Prostate gland (tissue), 2 donors: Measurements from ENCODE around the gene NR4A3. TPM values are rescaled to one million over a fixed set of nuclear protein-coding genes. Genes with fewer than 3 reads are reported as not detected.

Source experiments
- DNase-seq: peaks from one replicate; pipeline ENCODE4 v3.0.0-alpha.2; 2019; ENCODE audit warnings: low spot score
- H3K27ac ChIP-seq, 2 donors: fragments of 200-600 bp; sonication (generic); 2 replicates each; pipeline ENCODE4 v1.5.1; 2017 to 2019
- H3K27me3 ChIP-seq: fragments of 200-600 bp; sonication (generic); replicated peaks from 2 replicates; pipeline ENCODE4 v1.5.1; 2019; ENCODE audit not compliant: insufficient read depth
- H3K36me3 ChIP-seq, 2 donors: fragments of 200-600 bp; sonication (generic); 1 replicate in 1 of 2; 2 replicates in 1 of 2; pipeline versions ENCODE4 v1.5.1 to v1.8.1; 2017 to 2019
- H3K4me1 ChIP-seq: fragments of 200-600 bp; sonication (generic); replicated peaks from 2 replicates; pipeline ENCODE4 v1.5.1; 2019
- H3K4me3 ChIP-seq, 2 donors: fragments of 200-600 bp; sonication (generic); 2 replicates each; pipeline ENCODE4 v1.5.1; 2017 to 2019
- H3K9me3 ChIP-seq: fragments of 200-600 bp; sonication (generic); 2 replicates; pipeline ENCODE4 v1.5.1; 2017
- CTCF ChIP-seq, 4 experiments: fragments of 200-600 bp in 2 of 4; fragments of 450-650 bp in 2 of 4; sonication (generic) in 2 of 4; IDR thresholded peaks; 1 replicate in 3 of 4; 2 replicates in 1 of 4; pipeline ENCODE4 v1.5.1; 2016 to 2019; ENCODE audit warnings: antibody characterized with exemption in 4 of 4, mild to moderate bottlenecking in 2 of 4, moderate library complexity in 2 of 4
- POLR2A ChIP-seq: fragments of 450-650 bp; IDR thresholded peaks from one replicate; pipeline ENCODE4 v1.6.1; 2016; ENCODE audit warnings: antibody characterized with exemption, mild to moderate bottlenecking
- POLR2AphosphoS5 ChIP-seq: sonication (generic); formaldehyde crosslinking; IDR thresholded peaks from one replicate; pipeline ENCODE4 v1.6.1; 2017; ENCODE audit warnings: antibody characterized with exemption
- WGBS: methylation state at CpG from one replicate; pipeline ENCODE4 v1.1.5; 2018; 5-methylcytosine and 5-hydroxymethylcytosine counted together
- intact Hi-C: fragments of 100-400 bp; cut with DNase I; formaldehyde crosslinking; loops from one replicate; pipeline ENCODE4 v1.14.2; 2022
- total RNA-seq, 2 donors: library from RNA; depleted of rRNA; stranded (reverse); fragments of >200 nt; gene quantifications; one replicate each; pipeline ENCODE4 v1.1.0, GENCODE V29; 2016

The NR4A3 gene
- total RNA-seq, 2 donors from 2014 or later = 0.64 to 1.1 TPM

DNA sequence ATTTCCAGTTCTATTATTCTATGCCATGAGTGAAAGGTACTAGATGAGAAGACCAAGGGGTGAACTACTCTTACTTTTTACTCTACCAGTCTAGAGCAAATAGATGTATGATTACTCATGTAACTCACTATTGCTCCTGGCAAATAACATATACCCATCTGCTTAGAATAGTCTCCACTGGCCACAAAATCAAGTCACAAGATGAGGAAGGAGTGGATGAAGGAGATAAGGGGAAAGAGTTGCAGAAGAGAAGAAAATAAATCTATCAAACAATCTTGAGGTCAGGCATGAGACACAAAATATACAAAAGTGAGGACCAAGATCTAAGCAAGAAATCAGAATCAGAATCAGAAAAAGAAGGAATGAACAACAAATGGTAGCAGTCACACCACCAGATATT lies 13.7 kb upstream of the NR4A3 start:
- Histone ChIP-seq H3K36me3 (no peaks in the 10 kb centered on the region), H3K9me3 (no peaks in the 10 kb centered on the region), H3K27ac (no peak overlapping the region), H3K4me3 (no peak overlapping the region), H3K27me3 (no peaks in the 10 kb centered on the region), H3K4me1 (no peaks in the 10 kb centered on the region)
- TF ChIP-seq POLR2AphosphoS5 (no peak), POLR2A (no peak), CTCF (IDR thresholded peaks at IDR 0.05) (no peak)
- no peak for DNase-seq
- intact Hi-C loops = no loop called here

GRCh38 chr9:99808454-99808853 lies 13.2 kb upstream of the NR4A3 start:
- H3K4me1 ChIP-seq = no peaks in the 10 kb centered on the region
- no peak overlapping the region for H3K4me3 ChIP-seq
- no peaks in the 10 kb centered on the region for H3K36me3 ChIP-seq
- no peak for TF ChIP-seq POLR2AphosphoS5
- no peak for TF ChIP-seq POLR2A
- TF ChIP-seq CTCF (IDR thresholded peaks at IDR 0.05) = no peak
- intact Hi-C loops = no loop called here
- H3K9me3 ChIP-seq = no peaks in the 10 kb centered on the region
- H3K27ac ChIP-seq = no peak overlapping the region
- no peaks in the 10 kb centered on the region for H3K27me3 ChIP-seq
- WGBS = 90% methylated on average over 2 of the region's 2 CpGs
- no peak for DNase-seq

- no peaks in the 10 kb centered on the region for H3K4me1 ChIP-seq
- no peak overlapping the region for H3K27ac ChIP-seq
- H3K36me3 ChIP-seq = no peaks in the 10 kb centered on the region
- no peak overlapping the region for H3K4me3 ChIP-seq
- intact Hi-C loops = no loop called here
- no peaks in the 10 kb centered on the region for H3K9me3 ChIP-seq
- no peaks in the 10 kb centered on the region for H3K27me3 ChIP-seq
- DNase-seq = no peak
- TF ChIP-seq POLR2A (no peak), CTCF (IDR thresholded peaks at IDR 0.05) (no peak), POLR2AphosphoS5 (no peak)
These were observed 11.9 kb upstream of the NR4A3 start for GRCh38 chr9:99809586-99810319.

GRCh38 chr9:99811172-99811571 lies 10.5 kb upstream of the NR4A3 start:
- DNase-seq = no peak
- Histone ChIP-seq H3K4me3 (no peak overlapping the region), H3K4me1 (no peaks in the 10 kb centered on the region), H3K27ac (no peak overlapping the region), H3K9me3 (no peaks in the 10 kb centered on the region), H3K36me3 (no peaks in the 10 kb centered on the region), H3K27me3 (no peaks in the 10 kb centered on the region)
- TF ChIP-seq POLR2A = no peak
- 25% methylated on average over 1 of the region's 1 CpG for WGBS
- intact Hi-C loops = no loop called here

DNA sequence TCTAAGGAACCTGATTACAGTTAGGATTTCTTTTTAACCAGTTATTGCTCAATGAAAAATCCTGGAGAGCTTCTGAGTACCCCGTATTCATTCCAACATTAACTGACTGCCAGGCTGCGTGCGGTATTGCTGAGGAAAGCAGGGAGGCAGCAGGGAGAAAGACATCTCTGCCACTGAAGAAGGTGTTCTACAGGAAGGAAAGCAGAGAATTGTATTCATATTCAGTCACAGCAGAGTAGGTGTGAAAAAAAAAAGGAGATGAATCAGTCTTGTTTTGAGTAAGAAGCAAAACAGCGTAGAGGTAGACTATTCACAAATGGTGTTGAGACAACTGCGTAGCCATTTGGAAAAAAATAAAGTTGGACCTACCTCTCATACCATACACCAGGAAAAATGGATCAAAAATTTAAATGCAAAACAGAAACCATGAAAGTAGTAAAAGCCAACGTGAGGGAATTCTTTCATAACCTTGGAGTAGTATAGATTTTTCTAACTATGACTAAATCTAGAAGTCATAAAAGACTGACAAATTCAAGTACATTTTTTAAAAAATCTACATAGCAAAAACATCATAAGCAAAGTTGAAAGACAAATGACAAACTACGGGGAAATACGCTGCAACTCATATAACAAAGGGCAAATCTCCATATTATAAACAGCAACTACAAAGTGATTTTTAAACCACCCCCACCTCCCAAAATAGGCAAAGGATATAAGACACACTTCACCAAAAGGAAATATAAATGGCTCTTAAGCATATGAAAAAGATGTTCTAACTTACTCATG lies 9.9 kb upstream of the NR4A3 start:
- intact Hi-C loops = no loop called here
- DNase-seq = no peak
- TF ChIP-seq POLR2AphosphoS5 (no peak), POLR2A (no peak), CTCF (IDR thresholded peaks at IDR 0.05) (no peak)

More for the DNA sequence above, 9.9 kb upstream of the NR4A3 start:
- Histone ChIP-seq H3K27ac (no peak overlapping the region), H3K9me3 (no peaks in the 10 kb centered on the region), H3K36me3 (no peaks in the 10 kb centered on the region), H3K4me1 (no peaks in the 10 kb centered on the region), H3K27me3 (no peaks in the 10 kb centered on the region), H3K4me3 (no peak overlapping the region)
- WGBS = 94% methylated on average over 8 of the region's 8 CpGs
